Muscle layer of duodenum (tissue), 2 donors: ENCODE data around the gene STXBP4.

Experiments
- H3K27ac ChIP-seq: one replicate; pipeline ENCODE4 v1.7.0; 2013; ENCODE audit warnings: mild to moderate bottlenecking, low read length
- H3K27me3 ChIP-seq: one replicate; pipeline ENCODE4 v1.7.0; 2013; ENCODE audit warnings: low read depth, mild to moderate bottlenecking, control low read depth, low read length
- H3K36me3 ChIP-seq, 2 donors: one replicate each; pipeline ENCODE4 v1.7.0; 2013; ENCODE audit warnings: low read length in 2 of 2, control low read depth in 1 of 2, mild to moderate bottlenecking in 1 of 2; ENCODE audit not compliant: insufficient read depth in 2 of 2, control insufficient read depth in 1 of 2
- H3K4me1 ChIP-seq, 2 donors: one replicate each; pipeline ENCODE4 v1.7.0; 2013; ENCODE audit warnings: low read length in 2 of 2, mild to moderate bottlenecking in 2 of 2, control low read depth in 1 of 2, moderate library complexity in 1 of 2; ENCODE audit not compliant: insufficient read depth in 2 of 2, control insufficient read depth in 1 of 2
- H3K4me3 ChIP-seq, 2 donors: one replicate each; pipeline ENCODE4 v1.7.0; 2013; ENCODE audit warnings: low read length in 2 of 2, low read depth in 1 of 2, mild to moderate bottlenecking in 1 of 2
- H3K9me3 ChIP-seq, 2 donors: one replicate each; pipeline ENCODE4 v1.7.0; 2013; ENCODE audit warnings: low read length in 2 of 2, control low read depth in 1 of 2, mild to moderate bottlenecking in 1 of 2; ENCODE audit not compliant: control insufficient read depth in 1 of 2
- donor health status: healthy.

The STXBP4 gene

GRCh38 chr17:55210292-55210691, 241.7 kb downstream of the STXBP4 start:
- H3K4me3 ChIP-seq: no peak overlapping the region
- no peaks in the 10 kb centered on the region for H3K27me3 ChIP-seq
- no peaks in the 10 kb centered on the region for H3K4me1 ChIP-seq
- H3K36me3 ChIP-seq: no peaks in the 10 kb centered on the region
- no peaks in the 10 kb centered on the region for H3K9me3 ChIP-seq
- no peak overlapping the region for H3K27ac ChIP-seq

- H3K9me3 ChIP-seq: no peaks in the 10 kb centered on the region
- H3K36me3 ChIP-seq: no peaks in the 10 kb centered on the region
- no peaks in the 10 kb centered on the region for H3K4me1 ChIP-seq
- no peaks in the 10 kb centered on the region for H3K27me3 ChIP-seq
- no peak overlapping the region for H3K4me3 ChIP-seq
- no peak overlapping the region for H3K27ac ChIP-seq
These were observed 244.3 kb downstream of the STXBP4 start for GRCh38 chr17:55212880-55213279.

- Histone ChIP-seq H3K4me1 (no peaks in the 10 kb centered on the region), H3K4me3 (no peak overlapping the region), H3K9me3 (no peaks in the 10 kb centered on the region), H3K27ac (no peak overlapping the region), H3K36me3 (no peaks in the 10 kb centered on the region), H3K27me3 (no peaks in the 10 kb centered on the region)
These were observed 247.1 kb downstream of the STXBP4 start for GRCh38 chr17:55215711-55216110.

GRCh38 chr17:55216888-55217287, 248.3 kb downstream of the STXBP4 start:
- Histone ChIP-seq H3K4me3 (no peak overlapping the region), H3K27me3 (no peaks in the 10 kb centered on the region), H3K27ac (no peak overlapping the region), H3K36me3 (no peaks in the 10 kb centered on the region), H3K4me1 (no peaks in the 10 kb centered on the region), H3K9me3 (no peaks in the 10 kb centered on the region)

- no peaks in the 10 kb centered on the region for H3K4me1 ChIP-seq
- no peaks in the 10 kb centered on the region for H3K9me3 ChIP-seq
These were observed 250.9 kb downstream of the STXBP4 start for GRCh38 chr17:55219459-55219858.

GRCh38 chr17:55219934-55220333, 251.4 kb downstream of the STXBP4 start:
- H3K9me3 ChIP-seq: no peaks in the 10 kb centered on the region
- H3K27ac ChIP-seq: no peak overlapping the region
- H3K36me3 ChIP-seq: no peaks in the 10 kb centered on the region
- H3K4me1 ChIP-seq: no peaks in the 10 kb centered on the region
- H3K27me3 ChIP-seq: no peaks in the 10 kb centered on the region
- no peak overlapping the region for H3K4me3 ChIP-seq

More at GRCh38 chr17:55219459-55219858, 250.9 kb downstream of the STXBP4 start:
- Histone ChIP-seq H3K27me3 (no peaks in the 10 kb centered on the region), H3K4me3 (no peak overlapping the region), H3K27ac (no peak overlapping the region), H3K36me3 (no peaks in the 10 kb centered on the region)
